HG03432 (cell line): ENCODE results near the gene ADGRV1.
"Not testable (repeated sequence)": the region's sequence is repeated elsewhere in the genome, so short reads cannot be mapped to it uniquely, and the experiment has no call there.

Experiments used
- ATAC-seq: cut with Tn5 transposase; IDR thresholded peaks from one replicate; pipeline ENCODE4 v1.9.1; 2021; ENCODE audit warnings: mild to moderate bottlenecking, moderate library complexity; ENCODE audit not compliant: unreplicated experiment

ADGRV1 gene

DNA sequence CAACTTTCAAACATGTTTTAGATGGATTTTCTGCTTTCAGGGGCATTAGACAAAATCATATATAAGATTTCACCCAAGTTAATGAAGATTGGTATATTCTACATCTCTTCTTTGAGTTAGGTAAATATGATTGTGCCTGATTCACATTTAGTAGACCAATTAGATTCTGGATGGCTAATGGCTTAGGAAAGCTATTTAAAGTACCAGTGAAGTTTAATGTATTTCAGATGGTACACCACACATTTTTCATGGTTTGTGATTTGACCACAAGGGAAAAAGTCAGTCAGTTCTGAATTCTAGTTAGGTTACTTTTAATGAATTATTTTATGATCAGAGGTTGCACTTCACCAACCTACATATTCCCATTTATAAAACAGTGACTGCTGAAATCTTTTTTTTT lies 409.7 kb downstream of the ADGRV1 start:
- ATAC-seq: no peak

DNA sequence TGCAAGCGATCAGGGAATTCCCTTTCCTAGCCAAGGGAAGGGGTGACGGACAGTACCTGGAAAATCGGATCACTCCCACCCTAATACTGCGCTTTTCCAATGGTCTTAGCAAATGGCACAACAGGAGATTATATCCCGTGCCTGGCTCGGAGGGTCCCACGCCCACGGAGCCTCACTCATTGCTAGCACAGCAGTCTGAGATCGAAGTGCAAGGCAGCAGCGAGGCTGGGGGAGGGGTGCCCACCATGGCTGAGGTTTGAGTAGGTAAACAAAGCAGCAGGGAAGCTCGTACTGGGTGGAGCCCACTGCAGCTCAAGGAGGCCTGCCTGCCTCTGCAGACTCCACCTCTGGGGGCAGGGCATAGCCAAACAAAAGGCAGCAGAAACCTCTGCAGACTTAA lies 411.3 kb downstream of the ADGRV1 start:
- not testable (repeated sequence) for ATAC-seq

DNA sequence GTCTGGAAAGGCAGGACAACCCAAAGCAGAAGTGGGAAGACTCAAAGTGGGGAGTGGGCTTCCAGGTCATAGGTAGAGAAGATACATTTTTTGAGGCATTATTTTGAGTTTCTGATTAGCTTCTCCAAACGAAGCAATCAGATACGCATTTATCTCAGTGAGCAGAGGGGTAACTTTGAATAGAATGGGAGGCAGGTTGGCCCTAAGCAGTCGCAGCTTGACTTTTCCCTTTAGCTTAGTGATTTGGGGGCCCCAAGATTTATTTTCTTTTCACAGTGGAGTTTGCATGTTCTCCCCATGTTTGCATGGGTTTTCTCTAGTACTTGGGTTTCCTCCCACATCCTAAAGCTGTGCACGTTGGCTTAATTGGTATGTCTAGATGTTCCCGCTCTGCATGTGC lies 422.6 kb downstream of the ADGRV1 start:
- ATAC-seq: no peak

DNA sequence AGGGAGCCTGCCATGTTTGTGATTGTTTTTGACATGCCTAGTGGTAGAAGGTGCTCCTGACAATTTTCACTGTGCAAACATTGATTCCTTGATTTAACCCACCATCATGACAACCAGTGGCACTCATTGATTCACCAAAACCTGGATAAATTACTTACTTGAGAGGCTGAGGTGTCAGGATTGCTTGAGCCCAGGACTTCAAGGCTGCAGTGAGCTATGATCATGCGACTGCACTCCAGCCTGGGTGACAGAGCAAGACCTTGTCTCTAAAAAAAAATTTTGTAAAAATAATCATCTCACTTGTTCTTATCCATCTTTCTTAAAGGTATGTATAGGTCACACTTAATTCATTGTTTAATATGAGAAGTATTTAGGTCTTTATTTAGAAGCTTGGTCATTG lies 423.2 kb downstream of the ADGRV1 start:
- no peak for ATAC-seq

- no peak for ATAC-seq
Measured at GRCh38 chr5:90982576-90982975, 424.0 kb downstream of the ADGRV1 start.

DNA sequence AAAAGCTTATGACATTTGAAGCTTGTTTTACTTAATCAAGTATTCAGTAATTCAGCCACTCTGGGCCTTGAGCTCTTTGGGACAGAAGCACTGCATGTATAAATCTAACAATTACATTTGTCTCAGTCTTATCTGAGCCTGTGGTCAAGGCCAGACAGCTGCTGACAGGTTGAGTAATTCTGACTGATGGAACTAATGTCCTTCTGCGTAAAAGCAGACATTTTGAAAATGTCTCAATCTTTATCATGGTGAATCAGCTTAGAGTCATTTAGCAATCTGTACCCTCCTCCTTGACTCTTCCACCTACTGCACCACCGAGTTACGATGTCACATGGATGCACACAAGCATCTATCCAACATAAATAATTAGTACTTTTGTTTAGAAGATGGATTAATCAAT lies 424.6 kb downstream of the ADGRV1 start:
- no peak for ATAC-seq

DNA sequence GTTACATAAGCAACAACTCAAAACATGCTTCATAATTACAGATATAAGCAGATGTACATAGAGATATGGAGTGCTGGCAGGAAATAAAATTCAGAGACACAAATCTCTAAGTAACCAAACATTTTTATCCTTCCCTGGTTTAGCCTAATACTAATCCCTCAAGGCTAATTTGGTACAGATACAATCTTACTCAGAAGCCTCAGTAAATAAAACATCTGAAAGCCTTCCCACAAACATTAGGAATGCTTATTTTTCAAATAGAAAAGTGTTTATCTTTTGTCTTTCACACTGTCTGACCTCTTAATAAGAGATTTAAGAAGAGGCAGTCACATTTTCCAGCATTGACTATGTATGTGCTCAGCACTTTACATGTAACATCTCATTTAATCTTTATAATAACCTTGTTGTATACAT lies 425.1 kb downstream of the ADGRV1 start:
- ATAC-seq: no peak

- ATAC-seq: no peak
Measured at GRCh38 chr5:90985341-90985740, 426.7 kb downstream of the ADGRV1 start.

DNA sequence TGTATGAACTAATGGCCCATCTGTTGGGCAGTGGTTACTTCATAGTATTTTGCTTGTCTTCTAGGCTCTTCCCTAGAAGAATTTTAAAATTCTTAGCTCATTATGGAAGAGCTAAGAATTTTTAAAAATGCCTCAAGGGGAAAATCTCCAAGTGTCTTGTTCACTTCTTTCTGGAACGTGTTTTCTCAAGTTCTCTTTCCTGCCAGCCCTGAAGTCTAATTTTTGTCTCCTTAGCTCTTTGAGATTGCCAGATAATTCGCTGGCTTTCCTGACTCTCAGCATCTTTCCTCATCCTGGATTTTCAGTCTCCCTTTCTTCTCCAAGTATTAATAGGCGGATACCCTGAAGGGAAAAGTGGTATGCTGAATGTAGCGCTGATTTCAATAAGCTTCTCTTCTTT lies 429.1 kb downstream of the ADGRV1 start:
- no peak for ATAC-seq

- no peak for ATAC-seq
Measured at GRCh38 chr5:90991201-90991600, 432.6 kb downstream of the ADGRV1 start.

GRCh38 chr5:90994796-90995195 lies 436.2 kb downstream of the ADGRV1 start:
- ATAC-seq: no peak

DNA sequence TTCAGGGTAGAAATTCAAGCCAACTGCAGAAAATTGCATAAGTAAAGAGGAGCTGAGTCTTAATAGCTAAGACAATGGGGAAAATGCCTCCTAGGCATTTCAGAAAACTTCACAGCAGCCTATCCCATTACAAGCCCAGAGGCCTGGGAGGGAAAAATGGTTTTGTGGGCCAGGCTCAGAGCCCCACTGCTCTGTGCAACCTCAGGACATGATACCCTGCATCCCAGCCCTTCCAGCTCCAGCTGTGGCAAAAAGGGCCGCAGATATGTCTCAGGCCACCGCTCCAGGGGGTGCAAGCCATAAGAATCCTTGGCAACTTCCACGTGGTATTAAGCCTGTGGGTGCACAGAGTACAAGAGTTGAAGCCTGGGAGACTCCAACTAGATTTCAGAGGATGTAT lies 437.5 kb downstream of the ADGRV1 start:
- no peak for ATAC-seq

- no peak for ATAC-seq
Measured at GRCh38 chr5:90997082-90997481, 438.5 kb downstream of the ADGRV1 start.

DNA sequence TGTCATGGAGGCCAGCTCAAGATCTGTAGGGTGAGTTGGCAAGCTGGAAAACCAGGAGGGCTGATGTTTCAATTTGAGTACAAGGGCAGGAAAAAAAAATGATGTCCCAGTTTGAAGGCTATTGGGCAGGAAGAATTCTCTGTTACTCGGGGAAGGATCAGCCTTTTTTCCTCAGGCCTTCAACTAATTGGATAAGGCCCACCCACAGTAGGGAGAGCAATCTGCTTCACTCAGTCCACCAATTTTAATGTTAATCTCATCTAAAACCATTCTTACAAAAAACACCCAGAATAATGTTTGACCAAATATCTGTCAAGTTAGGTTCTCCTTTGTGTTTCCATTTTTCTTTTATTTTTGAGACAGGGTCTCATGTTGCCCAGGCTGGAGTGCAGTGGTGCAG lies 442.1 kb downstream of the ADGRV1 start:
- ATAC-seq: no peak

GRCh38 chr5:91006713-91007112 lies 448.1 kb downstream of the ADGRV1 start:
- ATAC-seq: no peak

- no peak for ATAC-seq
Measured at GRCh38 chr5:91007251-91007650, 448.7 kb downstream of the ADGRV1 start.

- ATAC-seq: no peak
Measured at GRCh38 chr5:91007780-91008402, 449.3 kb downstream of the ADGRV1 start.

GRCh38 chr5:91010090-91010489 lies 451.5 kb downstream of the ADGRV1 start:
- no peak for ATAC-seq

- no peak for ATAC-seq
Measured at GRCh38 chr5:91011029-91011428, 452.4 kb downstream of the ADGRV1 start.

DNA sequence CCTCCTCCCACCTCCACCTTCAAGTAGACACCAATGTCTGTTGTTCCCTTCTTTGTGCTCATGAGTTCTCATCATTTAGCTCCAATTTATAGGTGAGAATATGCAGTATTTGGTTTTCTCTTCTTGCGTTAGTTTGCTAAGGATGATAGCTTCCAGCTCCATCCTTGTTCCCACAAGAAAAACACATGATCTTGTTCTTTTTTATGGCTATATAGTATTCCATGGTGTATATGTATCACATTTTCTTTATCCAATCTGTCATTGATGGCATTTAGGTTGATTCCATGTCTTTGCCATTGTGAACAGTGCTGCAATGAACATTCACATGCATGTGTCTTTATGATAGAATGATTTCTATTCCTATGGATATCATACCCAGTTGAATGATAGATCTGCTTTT lies 454.3 kb downstream of the ADGRV1 start:
- not testable (repeated sequence) for ATAC-seq

GRCh38 chr5:91016322-91016721 lies 457.7 kb downstream of the ADGRV1 start:
- no peak for ATAC-seq

DNA sequence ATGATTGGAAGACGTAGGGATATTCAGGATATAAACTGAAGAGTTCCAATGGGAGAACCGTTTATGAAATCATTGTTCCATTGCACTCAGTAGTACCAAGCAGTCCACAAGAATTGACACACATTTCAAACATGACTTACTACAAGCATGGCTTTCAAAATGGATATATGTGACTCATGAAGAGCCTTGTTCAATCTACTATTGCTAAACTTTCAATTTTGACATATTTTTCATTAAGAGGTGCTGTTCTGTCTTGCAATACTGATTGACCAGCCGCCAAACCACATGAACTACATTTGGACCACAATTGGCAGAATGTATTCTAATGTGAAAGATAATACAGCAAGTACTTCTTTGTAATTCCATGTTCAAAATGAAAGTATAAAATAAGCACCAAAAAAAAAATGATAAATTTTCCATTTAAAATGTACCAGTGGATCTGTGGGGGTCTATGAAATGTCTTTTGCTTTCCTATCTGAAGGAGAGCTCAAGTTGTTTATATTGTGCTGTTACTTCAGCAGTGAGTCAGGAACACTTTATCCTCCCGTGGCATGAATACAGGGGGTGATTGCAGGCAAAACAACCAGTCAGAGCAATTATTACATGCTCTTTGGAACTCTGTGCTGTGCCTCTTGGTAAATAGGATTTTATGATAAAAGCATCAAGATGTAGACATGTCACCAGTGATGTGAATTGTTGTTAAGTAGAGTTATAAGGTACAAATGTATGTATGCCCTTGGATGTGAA lies 458.5 kb downstream of the ADGRV1 start:
- ATAC-seq: no peak

DNA sequence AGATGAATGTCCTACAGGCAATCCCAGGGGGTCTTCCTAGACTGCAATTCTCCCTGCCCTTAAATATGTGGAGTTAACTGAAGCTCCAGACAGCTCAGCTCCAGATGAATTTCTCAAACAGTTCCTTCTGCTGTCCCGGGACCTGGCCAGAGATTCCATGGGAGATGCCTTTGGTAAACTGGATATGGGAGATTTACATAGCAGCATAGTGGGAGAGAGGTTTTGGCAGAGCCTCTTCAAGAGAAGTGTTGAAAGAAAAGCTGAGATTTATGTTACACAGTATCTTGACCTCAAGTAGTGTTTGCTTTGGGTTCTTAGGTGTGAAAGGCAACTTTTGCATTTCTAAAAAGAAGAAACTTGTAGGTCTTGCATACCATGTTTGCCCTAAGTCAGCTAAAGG lies 459.6 kb downstream of the ADGRV1 start:
- ATAC-seq: no peak
